ENCODE data around the gene FOXP1.
A peak's percentile ranks its signal among the peaks of the same experiment; 100 is the strongest.

The FOXP1 gene

GRCh38 chr3:71433631-71434030 lies 149.9 kb downstream of the FOXP1 start:
- H3K9me3 ChIP-seq, result no peaks in the 10 kb centered on the region
- H3K27me3 ChIP-seq, result no peaks in the 10 kb centered on the region
- H3K4me3 ChIP-seq (ENCODE audit: low read depth in 1 of 2, low read length in 1 of 2), result no peak overlapping the region
- no peaks in the 10 kb centered on the region for H3K36me3 ChIP-seq
- TF ChIP-seq CTCF (IDR thresholded peaks at IDR 0.05), result no peak
- peak overlapping the region; percentile 19 for H3K27ac ChIP-seq
- peaks cover 6 to 35% of the 10 kb centered on the region in 2 experiments for H3K4me1 ChIP-seq (ENCODE audit: control insufficient read depth in 1 of 2, insufficient read depth in 1 of 2, low read depth in 1 of 2, low read length in 1 of 2)

GRCh38 chr3:71432044-71432975 lies 151.2 kb downstream of the FOXP1 start:
- TF ChIP-seq CTCF (IDR thresholded peaks at IDR 0.05), result no peak
- H3K36me3 ChIP-seq, result no peaks in the 10 kb centered on the region
- no peaks in the 10 kb centered on the region for H3K27me3 ChIP-seq
- H3K4me3 ChIP-seq (ENCODE audit: low read depth in 1 of 2, low read length in 1 of 2), result no peak overlapping the region
- peaks cover 0 to 39% of the 10 kb centered on the region in 2 experiments for H3K4me1 ChIP-seq (ENCODE audit: control insufficient read depth in 1 of 2, insufficient read depth in 1 of 2, low read depth in 1 of 2, low read length in 1 of 2)
- H3K9me3 ChIP-seq, result no peaks in the 10 kb centered on the region
- no peak overlapping the region for H3K27ac ChIP-seq

GRCh38 chr3:71430941-71431552 lies 152.5 kb downstream of the FOXP1 start:
- Histone ChIP-seq H3K9me3 (no peaks in the 10 kb centered on the region), H3K4me3 (ENCODE audit: low read depth in 1 of 2, low read length in 1 of 2) (no peak overlapping the region), H3K27me3 (no peaks in the 10 kb centered on the region), H3K36me3 (no peaks in the 10 kb centered on the region), H3K4me1 (ENCODE audit: control insufficient read depth in 1 of 2, insufficient read depth in 1 of 2, low read depth in 1 of 2, low read length in 1 of 2) (peaks cover 0 to 39% of the 10 kb centered on the region in 2 experiments), H3K27ac (no peak overlapping the region)
- no peak for TF ChIP-seq CTCF (IDR thresholded peaks at IDR 0.05)

GRCh38 chr3:71429597-71429988 lies 153.9 kb downstream of the FOXP1 start:
- TF ChIP-seq CTCF (IDR thresholded peaks at IDR 0.05), result no peak
- H3K27ac ChIP-seq, result peak overlapping the region; percentile 63
- no peaks in the 10 kb centered on the region for H3K36me3 ChIP-seq
- H3K4me1 ChIP-seq (ENCODE audit: control insufficient read depth in 1 of 2, insufficient read depth in 1 of 2, low read depth in 1 of 2, low read length in 1 of 2), result peaks cover 2 to 47% of the 10 kb centered on the region in 2 experiments
- no peaks in the 10 kb centered on the region for H3K27me3 ChIP-seq
- no peak overlapping the region for H3K4me3 ChIP-seq (ENCODE audit: low read depth in 1 of 2, low read length in 1 of 2)
- H3K9me3 ChIP-seq, result no peaks in the 10 kb centered on the region

- H3K4me3 ChIP-seq (ENCODE audit: low read depth in 1 of 2, low read length in 1 of 2), result no peak overlapping the region
- H3K27ac ChIP-seq, result peak overlapping the region; percentile 63
- peaks cover 7 to 52% of the 10 kb centered on the region in 2 experiments for H3K4me1 ChIP-seq (ENCODE audit: control insufficient read depth in 1 of 2, insufficient read depth in 1 of 2, low read depth in 1 of 2, low read length in 1 of 2)
- no peak for TF ChIP-seq CTCF (IDR thresholded peaks at IDR 0.05)
- H3K36me3 ChIP-seq, result no peaks in the 10 kb centered on the region
- H3K9me3 ChIP-seq, result no peaks in the 10 kb centered on the region
- no peaks in the 10 kb centered on the region for H3K27me3 ChIP-seq
Observed at GRCh38 chr3:71428841-71429596, 154.5 kb downstream of the FOXP1 start.
